Measurements from ENCODE around the gene PLCB3. TPM values are rescaled to one million over a fixed set of nuclear protein-coding genes. Genes with fewer than 3 reads are reported as not detected.

The PLCB3 gene
- total RNA-seq, 4 donors from 2014 or later: 16.2 to 33.2 (median 25.1) TPM

GRCh38 chr11:64251753-64252002 lies 348 bp downstream of the PLCB3 start:
- no peak for TF ChIP-seq EP300 (IDR thresholded peaks at IDR 0.05)
- TF ChIP-seq, protein P1, sequence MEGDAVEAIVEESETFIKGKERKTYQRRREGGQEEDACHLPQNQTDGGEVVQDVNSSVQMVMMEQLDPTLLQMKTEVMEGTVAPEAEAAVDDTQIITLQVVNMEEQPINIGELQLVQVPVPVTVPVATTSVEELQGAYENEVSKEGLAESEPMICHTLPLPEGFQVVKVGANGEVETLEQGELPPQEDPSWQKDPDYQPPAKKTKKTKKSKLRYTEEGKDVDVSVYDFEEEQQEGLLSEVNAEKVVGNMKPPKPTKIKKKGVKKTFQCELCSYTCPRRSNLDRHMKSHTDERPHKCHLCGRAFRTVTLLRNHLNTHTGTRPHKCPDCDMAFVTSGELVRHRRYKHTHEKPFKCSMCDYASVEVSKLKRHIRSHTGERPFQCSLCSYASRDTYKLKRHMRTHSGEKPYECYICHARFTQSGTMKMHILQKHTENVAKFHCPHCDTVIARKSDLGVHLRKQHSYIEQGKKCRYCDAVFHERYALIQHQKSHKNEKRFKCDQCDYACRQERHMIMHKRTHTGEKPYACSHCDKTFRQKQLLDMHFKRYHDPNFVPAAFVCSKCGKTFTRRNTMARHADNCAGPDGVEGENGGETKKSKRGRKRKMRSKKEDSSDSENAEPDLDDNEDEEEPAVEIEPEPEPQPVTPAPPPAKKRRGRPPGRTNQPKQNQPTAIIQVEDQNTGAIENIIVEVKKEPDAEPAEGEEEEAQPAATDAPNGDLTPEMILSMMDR (IDR thresholded peaks at IDR 0.05): no peak
- no peak for TF ChIP-seq POLR2AphosphoS5 (IDR thresholded peaks at IDR 0.05)
- no peak for TF ChIP-seq POLR2A (IDR thresholded peaks at IDR 0.05)
- Histone ChIP-seq H3K27me3 (no peaks in the 10 kb centered on the region), H3K4me3 (peak overlapping the region; percentile 80 to 93), H3K36me3 (peaks cover 0 to 26% of the 10 kb centered on the region in 2 donors), H3K4me1 (peaks cover 0 to 49% (median 30%) of the 10 kb centered on the region in 3 donors), H3K9me3 (no peaks in the 10 kb centered on the region), H3K27ac (peak overlapping the region; percentile 30 to 86 (median 84))
- no peak for ATAC-seq
- WGBS, 2 donors (ENCODE audit: low coverage in 1 of 2): 0% methylated on average over 4 to 9 of the region's 18 CpGs

DNA sequence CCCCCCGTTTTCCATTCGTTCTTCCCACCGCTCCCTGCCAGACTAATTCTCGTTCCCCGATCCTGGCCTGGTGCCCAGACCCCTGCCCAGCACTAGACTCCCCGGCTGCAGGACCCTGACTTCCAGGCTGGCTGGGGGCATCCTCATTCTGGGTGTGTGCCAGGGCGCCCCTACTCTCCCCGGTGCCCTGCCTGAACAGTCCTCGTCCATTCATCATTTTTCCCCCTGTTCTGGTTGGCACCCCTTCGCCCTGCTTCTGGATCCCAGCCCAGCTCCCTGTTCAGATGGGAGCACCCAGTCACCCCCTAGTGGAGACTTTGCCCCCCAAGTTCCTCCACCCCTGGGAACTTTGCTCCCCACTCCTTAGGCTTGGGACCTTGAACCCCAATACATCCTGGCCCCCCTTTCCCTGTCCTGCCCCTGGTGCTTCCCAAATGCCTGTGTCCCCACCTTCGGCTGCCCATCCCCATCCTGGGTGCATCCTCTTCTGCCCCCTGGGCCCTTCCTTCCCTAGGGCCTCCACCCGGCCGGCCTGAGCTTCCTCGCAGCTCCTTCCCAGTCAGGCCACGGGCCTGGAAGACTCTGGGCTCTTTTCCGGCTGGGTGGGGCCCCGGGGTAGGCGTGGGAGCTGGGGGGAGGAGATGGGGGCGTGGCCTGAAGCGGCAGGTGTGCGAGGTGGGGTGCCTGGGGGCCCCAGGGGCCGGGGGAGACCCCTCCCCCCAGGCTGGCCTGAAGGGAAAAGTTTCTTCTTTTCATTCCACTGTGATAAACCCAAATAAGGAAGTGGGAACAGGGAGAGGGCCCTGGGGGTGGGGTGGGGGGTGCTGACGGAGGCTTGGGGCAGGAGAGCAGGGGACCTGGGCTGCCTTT lies 908 bp downstream of the PLCB3 start:
- TF ChIP-seq, protein P1 (IDR thresholded peaks at IDR 0.05): peak in 3 of 4 experiments; percentile 17 to 44 (median 17)
- no peak for TF ChIP-seq POLR2AphosphoS5 (IDR thresholded peaks at IDR 0.05)
- no peak for TF ChIP-seq POLR2A (IDR thresholded peaks at IDR 0.05)
- no peak for TF ChIP-seq EP300 (IDR thresholded peaks at IDR 0.05)
- Histone ChIP-seq H3K9me3 (no peaks in the 10 kb centered on the region), H3K4me1 (peaks cover 0 to 49% (median 30%) of the 10 kb centered on the region in 3 donors), H3K27ac (peak overlapping the region in 3 of 4 donors; percentile 83 to 86 (median 84)), H3K36me3 (peaks cover 0 to 31% of the 10 kb centered on the region in 2 donors), H3K27me3 (no peaks in the 10 kb centered on the region), H3K4me3 (peak overlapping the region; percentile 80 to 93)
- WGBS, 2 donors (ENCODE audit: low coverage in 1 of 2): 0% methylated on average over 6 to 10 of the region's 23 CpGs
- no peak for ATAC-seq

DNA sequence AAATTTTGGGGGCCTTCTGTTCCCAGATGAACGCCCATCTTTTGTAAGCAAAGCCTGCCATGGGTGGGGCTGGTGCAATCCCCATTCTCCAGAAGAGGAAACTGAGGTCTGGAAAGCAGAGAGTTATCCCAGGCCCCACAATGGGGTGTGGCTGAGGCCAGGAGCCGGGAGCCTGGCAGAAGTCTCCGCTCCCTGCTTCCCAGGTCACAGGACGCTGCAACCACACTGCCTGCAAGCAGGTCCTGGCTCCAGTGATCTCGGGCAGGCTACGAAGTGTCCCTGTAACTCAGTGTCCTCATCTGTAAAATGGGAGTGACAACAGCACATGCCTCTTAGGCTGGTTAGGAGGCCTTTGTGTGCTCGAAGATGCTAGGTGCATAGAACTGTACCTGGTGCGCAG lies 1.7 kb downstream of the PLCB3 start:
- peaks cover 0 to 39% of the 10 kb centered on the region in 2 donors for H3K36me3 ChIP-seq
- no peak for ATAC-seq
- WGBS, 2 donors (ENCODE audit: low coverage in 1 of 2): 62% methylated on average over 3 of the region's 8 CpGs; no CpG with 5 or more reads in 1 of the 2 donors
- peak overlapping the region in 3 of 4 donors; percentile 57 to 86 (median 83) for H3K27ac ChIP-seq
- no peaks in the 10 kb centered on the region for H3K9me3 ChIP-seq
- TF ChIP-seq POLR2A (IDR thresholded peaks at IDR 0.05) (no peak), EP300 (IDR thresholded peaks at IDR 0.05) (no peak), POLR2AphosphoS5 (IDR thresholded peaks at IDR 0.05) (no peak)
- TF ChIP-seq, protein P1 (IDR thresholded peaks at IDR 0.05): no peak
- H3K4me1 ChIP-seq: peaks cover 0 to 41% (median 25%) of the 10 kb centered on the region in 3 donors
- H3K27me3 ChIP-seq: no peaks in the 10 kb centered on the region
- peak overlapping the region in 1 of 2 donors; percentile 93 for H3K4me3 ChIP-seq

- no peak for ATAC-seq
- no peak overlapping the region for H3K27ac ChIP-seq
- no peak overlapping the region for H3K4me3 ChIP-seq
- no peaks in the 10 kb centered on the region for H3K27me3 ChIP-seq
- H3K9me3 ChIP-seq: no peaks in the 10 kb centered on the region
- peaks cover 0 to 41% (median 25%) of the 10 kb centered on the region in 3 donors for H3K4me1 ChIP-seq
- no CpG with 5 or more reads among the region's 5 CpGs for WGBS, 2 donors (ENCODE audit: low coverage in 1 of 2)
- H3K36me3 ChIP-seq: peaks cover 0 to 44% of the 10 kb centered on the region in 2 donors
- TF ChIP-seq, protein P1 (IDR thresholded peaks at IDR 0.05): no peak
- TF ChIP-seq POLR2AphosphoS5 (IDR thresholded peaks at IDR 0.05) (no peak), EP300 (IDR thresholded peaks at IDR 0.05) (no peak), POLR2A (IDR thresholded peaks at IDR 0.05) (no peak)
Measured at GRCh38 chr11:64253481-64253880, 2.2 kb downstream of the PLCB3 start.

DNA sequence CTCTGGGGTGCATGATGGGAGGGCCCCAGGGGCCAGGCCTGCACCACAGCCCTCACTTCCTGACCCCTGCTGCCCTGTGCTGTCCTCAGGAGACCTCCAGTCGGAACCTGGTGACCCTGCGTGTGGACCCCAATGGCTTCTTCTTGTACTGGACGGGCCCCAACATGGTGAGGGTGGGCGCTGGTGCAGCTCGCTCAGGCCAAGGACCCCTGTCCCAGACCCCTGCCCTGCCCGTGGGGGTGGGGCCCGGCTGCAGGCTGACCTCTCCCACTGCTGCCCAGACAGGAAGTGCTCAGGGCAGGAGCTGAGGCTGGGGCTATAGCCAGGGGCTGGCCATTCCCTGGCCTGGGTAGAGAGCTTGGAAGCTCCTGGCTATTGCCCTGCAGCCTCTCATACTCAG lies 3.0 kb downstream of the PLCB3 start:
- Histone ChIP-seq H3K4me3 (no peak overlapping the region), H3K4me1 (peaks cover 0 to 41% (median 25%) of the 10 kb centered on the region in 3 donors), H3K27ac (no peak overlapping the region), H3K27me3 (no peaks in the 10 kb centered on the region), H3K36me3 (peaks cover 0 to 52% of the 10 kb centered on the region in 2 donors), H3K9me3 (no peaks in the 10 kb centered on the region)
- WGBS, 2 donors (ENCODE audit: low coverage in 1 of 2): 80% methylated on average over 1 of the region's 7 CpGs; no CpG with 5 or more reads in 1 of the 2 donors
- no peak for TF ChIP-seq POLR2AphosphoS5 (IDR thresholded peaks at IDR 0.05)
- no peak for TF ChIP-seq EP300 (IDR thresholded peaks at IDR 0.05)
- TF ChIP-seq POLR2A (IDR thresholded peaks at IDR 0.05): no peak
- TF ChIP-seq, protein P1 (IDR thresholded peaks at IDR 0.05): no peak
- ATAC-seq: no peak
